OCI-LY3 (cell line): ENCODE results near the gene NTRK2.

Experiments used
- H2AFZ ChIP-seq: fragments of 200-600, 300-600 bp; shearing (Covaris generic); 2 replicates; pipeline ENCODE4 v1.6.0; 2014; ENCODE audit warnings: antibody characterized with exemption, low read depth, low read length
- H3K27ac ChIP-seq: fragments of 200-600, 300-600 bp; sonication (generic); 2 replicates; pipeline ENCODE4 v1.5.1; 2014; ENCODE audit warnings: mild to moderate bottlenecking, low read length, moderate library complexity, mixed read lengths
- H3K27me3 ChIP-seq: fragments of 200-600, 300-600 bp; sonication (generic); 2 replicates; pipeline ENCODE4 v1.6.1; 2014; ENCODE audit warnings: low read depth, low read length, mixed read lengths
- H3K36me3 ChIP-seq: fragments of 200-600, 300-600 bp; sonication (generic); replicated peaks from 2 replicates; pipeline ENCODE3; 2014; ENCODE audit warnings: low read depth, low read length, mixed read lengths
- H3K4me1 ChIP-seq: fragments of 300-600, 200-600 bp; sonication (generic); 2 replicates; pipeline ENCODE4 v1.6.1; 2014; ENCODE audit warnings: low read length, mixed read lengths
- H3K4me2 ChIP-seq: fragments of 200-600, 300-600 bp; sonication (generic); 2 replicates; pipeline ENCODE4 v1.6.1; 2014; ENCODE audit warnings: low read length, mixed read lengths
- H3K4me3 ChIP-seq: fragments of 300-600, 200-600 bp; sonication (generic); 2 replicates; pipeline ENCODE4 v1.5.1; 2014; ENCODE audit warnings: antibody characterized with exemption, mild to moderate bottlenecking, low read length, moderate library complexity
- H3K79me2 ChIP-seq: fragments of 300-600, 200-600 bp; shearing (Covaris generic); 2 replicates; pipeline ENCODE4 v1.6.1; 2014; ENCODE audit warnings: mild to moderate bottlenecking, low read length, mixed read lengths
- H3K9ac ChIP-seq: fragments of 300-600, 200-600 bp; shearing (Covaris generic); 2 replicates; pipeline ENCODE4 v1.6.0; 2014; ENCODE audit warnings: mild to moderate bottlenecking, low read length, moderate library complexity
- H3K9me3 ChIP-seq: fragments of 200-600, 300-600 bp; shearing (Covaris generic); 2 replicates; pipeline ENCODE4 v1.6.1; 2014; ENCODE audit warnings: low read length, mixed read lengths; ENCODE audit not compliant: insufficient read depth
- H4K20me1 ChIP-seq: fragments of 200-600, 300-600 bp; sonication (generic); 2 replicates; pipeline ENCODE4 v1.6.1; 2016; ENCODE audit warnings: low read length, mixed read lengths; ENCODE audit not compliant: insufficient read depth
- EZH2phosphoT487 ChIP-seq: fragments of 200-600 bp; shearing (Covaris generic); IDR thresholded peaks from 2 replicates; pipeline ENCODE4 v1.6.1; 2018; ENCODE audit warnings: antibody characterized with exemption, mixed run types, low read depth
- TF ChIP-seq, protein P1 (sequence below): fragments of 200-600, 300-600 bp; sonication (generic); IDR thresholded peaks from 2 replicates; pipeline ENCODE4 v1.5.1; 2014; ENCODE audit warnings: antibody characterized with exemption, low read length, low read depth

Gene NTRK2

GRCh38 chr9:84671586-84672521 is 2.3 kb downstream of the NTRK2 start:
- Histone ChIP-seq H3K4me3 (no peak overlapping the region), H3K4me2 (no peak overlapping the region), H3K36me3 (no peaks in the 10 kb centered on the region), H3K9me3 (no peaks in the 10 kb centered on the region), H2AFZ (no peak overlapping the region), H3K4me1 (no peaks in the 10 kb centered on the region), H3K27ac (no peak overlapping the region), H3K9ac (no peak overlapping the region), H4K20me1 (no peaks in the 10 kb centered on the region), H3K79me2 (no peaks in the 10 kb centered on the region), H3K27me3 (no peaks in the 10 kb centered on the region)
- no peak for TF ChIP-seq EZH2phosphoT487
- TF ChIP-seq, protein P1, sequence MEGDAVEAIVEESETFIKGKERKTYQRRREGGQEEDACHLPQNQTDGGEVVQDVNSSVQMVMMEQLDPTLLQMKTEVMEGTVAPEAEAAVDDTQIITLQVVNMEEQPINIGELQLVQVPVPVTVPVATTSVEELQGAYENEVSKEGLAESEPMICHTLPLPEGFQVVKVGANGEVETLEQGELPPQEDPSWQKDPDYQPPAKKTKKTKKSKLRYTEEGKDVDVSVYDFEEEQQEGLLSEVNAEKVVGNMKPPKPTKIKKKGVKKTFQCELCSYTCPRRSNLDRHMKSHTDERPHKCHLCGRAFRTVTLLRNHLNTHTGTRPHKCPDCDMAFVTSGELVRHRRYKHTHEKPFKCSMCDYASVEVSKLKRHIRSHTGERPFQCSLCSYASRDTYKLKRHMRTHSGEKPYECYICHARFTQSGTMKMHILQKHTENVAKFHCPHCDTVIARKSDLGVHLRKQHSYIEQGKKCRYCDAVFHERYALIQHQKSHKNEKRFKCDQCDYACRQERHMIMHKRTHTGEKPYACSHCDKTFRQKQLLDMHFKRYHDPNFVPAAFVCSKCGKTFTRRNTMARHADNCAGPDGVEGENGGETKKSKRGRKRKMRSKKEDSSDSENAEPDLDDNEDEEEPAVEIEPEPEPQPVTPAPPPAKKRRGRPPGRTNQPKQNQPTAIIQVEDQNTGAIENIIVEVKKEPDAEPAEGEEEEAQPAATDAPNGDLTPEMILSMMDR, result no peak

GRCh38 chr9:84673806-84674205 is 4.3 kb downstream of the NTRK2 start:
- TF ChIP-seq, protein P1, result no peak
- TF ChIP-seq EZH2phosphoT487, result no peak
- no peak overlapping the region for H3K9ac ChIP-seq
- no peak overlapping the region for H2AFZ ChIP-seq
- H4K20me1 ChIP-seq, result no peaks in the 10 kb centered on the region
- no peaks in the 10 kb centered on the region for H3K27me3 ChIP-seq
- no peaks in the 10 kb centered on the region for H3K36me3 ChIP-seq
- H3K79me2 ChIP-seq, result no peaks in the 10 kb centered on the region
- no peak overlapping the region for H3K4me3 ChIP-seq
- H3K4me2 ChIP-seq, result no peak overlapping the region
- H3K27ac ChIP-seq, result no peak overlapping the region
- no peaks in the 10 kb centered on the region for H3K9me3 ChIP-seq
- no peaks in the 10 kb centered on the region for H3K4me1 ChIP-seq

DNA sequence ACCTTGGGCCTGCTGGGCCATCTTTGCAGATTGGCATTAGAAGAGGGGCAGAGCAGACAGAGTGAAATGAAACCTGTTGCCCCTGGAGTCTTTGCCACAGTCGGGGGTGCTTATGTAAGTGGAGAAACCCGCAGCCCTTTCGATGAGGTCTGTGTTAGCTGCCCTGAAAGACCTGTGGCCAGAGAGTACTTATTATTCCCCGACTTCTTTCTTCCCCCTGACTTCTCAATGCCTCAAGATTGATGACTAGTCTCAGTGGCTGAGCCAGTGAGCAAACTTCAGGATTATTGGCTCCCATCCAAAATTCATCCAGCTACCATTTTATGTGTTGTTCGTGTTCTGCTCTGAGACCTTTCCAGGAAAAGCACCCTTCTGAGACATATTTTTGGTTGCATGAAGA is 7.6 kb downstream of the NTRK2 start:
- Histone ChIP-seq H3K4me1 (no peaks in the 10 kb centered on the region), H3K4me3 (no peak overlapping the region), H3K27ac (no peak overlapping the region), H2AFZ (no peak overlapping the region), H3K9me3 (no peaks in the 10 kb centered on the region), H3K4me2 (no peak overlapping the region), H4K20me1 (no peaks in the 10 kb centered on the region), H3K9ac (no peak overlapping the region), H3K79me2 (no peaks in the 10 kb centered on the region), H3K36me3 (no peaks in the 10 kb centered on the region), H3K27me3 (no peaks in the 10 kb centered on the region)
- TF ChIP-seq EZH2phosphoT487, result no peak
- TF ChIP-seq, protein P1, result no peak

GRCh38 chr9:84679571-84679970 is 10.0 kb downstream of the NTRK2 start:
- H3K4me2 ChIP-seq, result no peak overlapping the region
- no peak overlapping the region for H3K27ac ChIP-seq
- H3K4me3 ChIP-seq, result no peak overlapping the region
- H3K9me3 ChIP-seq, result no peaks in the 10 kb centered on the region
- no peaks in the 10 kb centered on the region for H3K4me1 ChIP-seq
- H4K20me1 ChIP-seq, result no peaks in the 10 kb centered on the region
- H3K27me3 ChIP-seq, result no peaks in the 10 kb centered on the region
- no peaks in the 10 kb centered on the region for H3K36me3 ChIP-seq
- H3K9ac ChIP-seq, result no peak overlapping the region
- no peaks in the 10 kb centered on the region for H3K79me2 ChIP-seq
- TF ChIP-seq EZH2phosphoT487, result no peak
- TF ChIP-seq, protein P1, result no peak
- H2AFZ ChIP-seq, result no peak overlapping the region
